Thoracic aorta (tissue), 2 donors: ENCODE measurements around the gene MBD6. TPM values are rescaled to one million over a fixed set of nuclear protein-coding genes. Genes with fewer than 3 reads are reported as not detected.
"Not testable (repeated sequence)": the region's sequence is repeated elsewhere in the genome, so short reads cannot be mapped to it uniquely, and the experiment has no call there.

Experiments
- ATAC-seq: fragments of 150-250 bp; one replicate; pipeline ENCODE4 v1.8.0; 2017; ENCODE audit warnings: low read depth; ENCODE audit not compliant: insufficient number of reproducible peaks, low FRiP score
- DNase-seq: peaks from one replicate; pipeline ENCODE4 v3.0.0-alpha.2; 2020; ENCODE audit warnings: low spot score
- H3K27ac ChIP-seq, 2 donors: fragments of 200-600 bp; sonication (generic); 1 replicate in 1 of 2; 2 replicates in 1 of 2; pipeline ENCODE4 v1.5.1; 2016; ENCODE audit warnings: mild to moderate bottlenecking in 2 of 2, moderate library complexity in 2 of 2
- H3K27me3 ChIP-seq: fragments of 200-600 bp; sonication (generic); replicated peaks from 2 replicates; pipeline ENCODE4 v1.6.0; 2016; ENCODE audit warnings: mild to moderate bottlenecking; ENCODE audit not compliant: insufficient read depth
- H3K36me3 ChIP-seq: fragments of 200-600 bp; sonication (generic); one replicate; pipeline ENCODE4 v1.5.1; 2016
- H3K4me1 ChIP-seq, 2 donors: fragments of 200-600 bp; sonication (generic); 1 replicate in 1 of 2; 2 replicates in 1 of 2; pipeline versions ENCODE4 v1.5.1 to v1.6.0; 2016; ENCODE audit warnings: low read depth in 2 of 2, mild to moderate bottlenecking in 1 of 2; ENCODE audit not compliant: control insufficient read depth in 1 of 2
- H3K4me3 ChIP-seq: fragments of 200-600 bp; sonication (generic); 2 replicates; pipeline ENCODE4 v1.5.1; 2016; ENCODE audit warnings: mild to moderate bottlenecking
- H3K9me3 ChIP-seq: fragments of 200-600 bp; sonication (generic); 2 replicates; pipeline ENCODE4 v1.5.1; 2016
- CTCF ChIP-seq: fragments of 200-600 bp; sonication (generic); IDR thresholded peaks from one replicate; pipeline ENCODE4 v1.5.1; 2019; ENCODE audit warnings: antibody characterized with exemption
- total RNA-seq, 2 donors: library from RNA; depleted of rRNA; stranded (reverse); fragments of >200 nt; gene quantifications; one replicate each; pipeline versions ENCODE4 v1.1.0 to v1.2.3, GENCODE V29; 2016

Gene MBD6
- total RNA-seq, 2 donors from 2014 or later = 39.2 to 54.3 TPM

DNA sequence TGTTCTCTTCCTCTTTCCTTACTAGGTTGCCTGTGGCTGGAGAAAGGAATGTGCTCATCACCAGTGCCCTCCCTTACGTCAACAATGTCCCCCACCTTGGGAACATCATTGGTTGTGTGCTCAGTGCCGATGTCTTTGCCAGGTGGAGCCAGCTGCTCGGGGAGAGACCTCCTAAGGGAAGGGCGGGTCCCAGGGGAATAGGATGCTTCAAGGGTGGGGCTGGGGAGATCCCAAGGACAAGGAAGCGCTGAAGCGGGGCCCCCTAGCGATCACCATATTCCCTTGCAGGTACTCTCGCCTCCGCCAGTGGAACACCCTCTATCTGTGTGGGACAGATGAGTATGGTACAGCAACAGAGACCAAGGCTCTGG, 24.5 kb upstream of the MBD6 start:
- Histone ChIP-seq H3K36me3 (peaks cover 46% of the 10 kb centered on the region), H3K27ac (no peak overlapping the region), H3K4me3 (no peak overlapping the region), H3K27me3 (no peaks in the 10 kb centered on the region), H3K4me1 (no peaks in the 10 kb centered on the region), H3K9me3 (no peaks in the 10 kb centered on the region)
- ATAC-seq = no peak
- DNase-seq = no peak
- no peak for TF ChIP-seq CTCF

DNA sequence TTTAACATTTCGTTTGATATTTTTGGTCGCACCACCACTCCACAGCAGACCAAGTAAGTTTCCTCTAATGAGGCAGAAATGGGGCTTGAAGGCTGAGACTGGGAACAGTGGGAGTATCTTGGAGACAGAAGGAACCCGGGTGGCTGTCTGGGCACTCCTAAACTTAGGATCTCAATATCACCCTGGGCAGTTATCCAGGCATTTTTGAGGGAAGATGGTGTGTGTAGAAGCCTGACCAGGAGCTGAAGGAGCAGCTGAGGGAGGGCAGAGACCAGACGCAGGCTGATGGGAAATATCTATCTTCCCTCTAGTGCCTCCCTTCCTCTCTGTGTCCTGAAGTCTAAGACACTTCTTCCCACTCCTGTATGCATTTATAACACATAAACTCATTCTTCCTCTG, 24.1 kb upstream of the MBD6 start:
- Histone ChIP-seq H3K4me3 (no peak overlapping the region), H3K27me3 (no peaks in the 10 kb centered on the region), H3K9me3 (no peaks in the 10 kb centered on the region), H3K36me3 (peaks cover 47% of the 10 kb centered on the region), H3K27ac (no peak overlapping the region), H3K4me1 (no peaks in the 10 kb centered on the region)
- ATAC-seq = no peak
- no peak for TF ChIP-seq CTCF
- no peak for DNase-seq

DNA sequence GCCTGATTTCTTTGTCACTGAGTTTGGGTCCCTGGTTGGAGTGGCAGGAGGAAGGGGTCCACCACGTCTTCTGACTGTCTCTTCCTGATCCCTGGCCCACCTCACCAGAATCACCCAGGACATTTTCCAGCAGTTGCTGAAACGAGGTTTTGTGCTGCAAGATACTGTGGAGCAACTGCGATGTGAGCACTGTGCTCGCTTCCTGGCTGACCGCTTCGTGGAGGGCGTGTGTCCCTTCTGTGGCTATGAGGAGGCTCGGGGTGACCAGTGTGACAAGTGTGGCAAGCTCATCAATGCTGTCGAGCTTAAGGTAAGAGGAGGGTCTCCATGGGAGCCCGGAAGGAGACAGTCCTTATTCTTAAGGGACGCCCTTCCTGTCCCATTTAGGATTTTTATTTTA, 22.4 kb upstream of the MBD6 start:
- Histone ChIP-seq H3K4me1 (no peaks in the 10 kb centered on the region), H3K4me3 (no peak overlapping the region), H3K27me3 (no peaks in the 10 kb centered on the region), H3K27ac (no peak overlapping the region), H3K9me3 (no peaks in the 10 kb centered on the region), H3K36me3 (peaks cover 53% of the 10 kb centered on the region)
- no peak for DNase-seq
- TF ChIP-seq CTCF = no peak
- no peak for ATAC-seq

- ATAC-seq, H3K4me1 ChIP-seq, DNase-seq, H3K27me3 ChIP-seq, H3K9me3 ChIP-seq, H3K27ac ChIP-seq, H3K4me3 ChIP-seq: not testable (repeated sequence)
- H3K36me3 ChIP-seq = peaks cover 43% of the 10 kb centered on the region
Measured at GRCh38 chr12:57502311-57502969, 20.2 kb upstream of the MBD6 start.

DNA sequence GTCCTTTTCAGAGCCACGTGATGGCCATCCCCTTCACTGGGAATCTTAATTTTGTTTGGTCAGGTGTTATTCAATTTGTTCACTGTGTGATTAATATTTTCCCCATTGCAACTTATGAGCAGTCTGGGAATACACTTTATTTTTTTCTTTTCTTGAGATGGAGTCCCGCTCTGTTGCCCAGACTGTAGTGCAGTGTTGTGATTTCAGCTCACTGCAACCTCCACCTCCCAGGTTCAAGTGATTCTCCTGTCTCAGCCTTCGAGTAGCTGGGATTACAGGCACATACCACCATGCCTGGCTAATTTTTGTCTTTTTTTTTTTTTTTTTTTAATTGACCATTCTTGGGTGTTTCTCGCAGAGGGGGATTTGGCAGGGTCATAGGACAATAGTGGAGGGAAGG, 16.1 kb upstream of the MBD6 start:
- H3K4me1 ChIP-seq, H3K27ac ChIP-seq, H3K9me3 ChIP-seq, H3K27me3 ChIP-seq, ATAC-seq, DNase-seq, H3K4me3 ChIP-seq: not testable (repeated sequence)
- H3K36me3 ChIP-seq = peaks cover 28% of the 10 kb centered on the region

GRCh38 chr12:57507796-57508195, 14.8 kb upstream of the MBD6 start:
- not testable (repeated sequence) for ATAC-seq, H3K27ac ChIP-seq, H3K4me3 ChIP-seq, H3K4me1 ChIP-seq, H3K27me3 ChIP-seq, DNase-seq, H3K9me3 ChIP-seq
- H3K36me3 ChIP-seq = peaks cover 34% of the 10 kb centered on the region

GRCh38 chr12:57511161-57511560, 11.5 kb upstream of the MBD6 start:
- DNase-seq (no peak), ATAC-seq (no peak)
- Histone ChIP-seq H3K4me3 (no peak overlapping the region), H3K36me3 (peaks cover 52% of the 10 kb centered on the region), H3K27ac (no peak overlapping the region), H3K27me3 (no peaks in the 10 kb centered on the region), H3K9me3 (no peaks in the 10 kb centered on the region), H3K4me1 (no peaks in the 10 kb centered on the region)
- no peak for TF ChIP-seq CTCF
